Measurements from ENCODE around the gene DAB2IP.

Gene DAB2IP

GRCh38 chr9:121638399-121638798, 13.0 kb upstream of the DAB2IP start:
- DNase-seq (ENCODE audit: low spot score) (no peak), ATAC-seq (ENCODE audit: low read depth) (no peak)
- Histone ChIP-seq H3K4me1 (ENCODE audit: insufficient read depth, poor library complexity, severe bottlenecking) (peaks cover 3% of the 10 kb centered on the region), H3K4me3 (ENCODE audit: severe bottlenecking) (no peak overlapping the region), H3K27me3 (ENCODE audit: insufficient read depth, poor library complexity, severe bottlenecking) (no peaks in the 10 kb centered on the region), H3K9me3 (ENCODE audit: severe bottlenecking) (no peaks in the 10 kb centered on the region), H3K27ac (ENCODE audit: poor library complexity, severe bottlenecking) (no peak overlapping the region), H3K36me3 (ENCODE audit: low read depth) (no peaks in the 10 kb centered on the region)
- TF ChIP-seq, protein P1, sequence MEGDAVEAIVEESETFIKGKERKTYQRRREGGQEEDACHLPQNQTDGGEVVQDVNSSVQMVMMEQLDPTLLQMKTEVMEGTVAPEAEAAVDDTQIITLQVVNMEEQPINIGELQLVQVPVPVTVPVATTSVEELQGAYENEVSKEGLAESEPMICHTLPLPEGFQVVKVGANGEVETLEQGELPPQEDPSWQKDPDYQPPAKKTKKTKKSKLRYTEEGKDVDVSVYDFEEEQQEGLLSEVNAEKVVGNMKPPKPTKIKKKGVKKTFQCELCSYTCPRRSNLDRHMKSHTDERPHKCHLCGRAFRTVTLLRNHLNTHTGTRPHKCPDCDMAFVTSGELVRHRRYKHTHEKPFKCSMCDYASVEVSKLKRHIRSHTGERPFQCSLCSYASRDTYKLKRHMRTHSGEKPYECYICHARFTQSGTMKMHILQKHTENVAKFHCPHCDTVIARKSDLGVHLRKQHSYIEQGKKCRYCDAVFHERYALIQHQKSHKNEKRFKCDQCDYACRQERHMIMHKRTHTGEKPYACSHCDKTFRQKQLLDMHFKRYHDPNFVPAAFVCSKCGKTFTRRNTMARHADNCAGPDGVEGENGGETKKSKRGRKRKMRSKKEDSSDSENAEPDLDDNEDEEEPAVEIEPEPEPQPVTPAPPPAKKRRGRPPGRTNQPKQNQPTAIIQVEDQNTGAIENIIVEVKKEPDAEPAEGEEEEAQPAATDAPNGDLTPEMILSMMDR (IDR thresholded peaks at IDR 0.05; ENCODE audit: poor library complexity, severe bottlenecking), result no peak

DNA sequence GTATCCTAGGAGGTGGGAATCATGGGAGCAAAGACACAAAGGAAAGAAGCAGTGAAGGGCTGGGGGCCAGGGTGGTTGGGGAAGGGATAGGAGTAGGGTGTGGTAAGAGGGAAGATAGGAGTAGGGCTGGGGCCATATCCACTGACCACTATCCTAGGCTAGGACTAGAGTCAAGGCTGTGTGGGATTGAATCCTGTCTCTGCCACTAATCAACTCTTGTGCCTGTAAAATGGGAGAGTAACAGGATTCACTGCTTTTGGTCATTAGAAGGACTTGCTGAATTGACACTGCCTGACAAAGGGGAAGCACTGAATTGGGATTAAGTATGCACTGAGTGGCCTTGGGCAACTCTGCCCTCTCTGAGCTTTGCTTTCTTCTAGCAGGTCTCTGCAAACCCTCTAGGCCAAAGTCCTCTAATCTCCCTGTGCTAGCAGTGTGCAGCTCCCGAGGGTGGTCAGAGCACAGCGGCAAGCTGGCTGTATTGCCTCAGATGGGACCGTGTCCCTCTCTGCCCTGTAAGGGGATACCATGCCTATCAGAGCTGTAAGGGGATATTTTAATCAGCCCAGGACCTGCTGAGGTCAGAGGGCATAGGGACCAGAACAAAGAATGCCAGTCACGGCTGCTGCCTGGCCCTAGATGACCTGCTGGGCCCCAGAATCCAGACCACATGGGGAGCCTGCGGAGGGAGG, 12.4 kb upstream of the DAB2IP start:
- no peaks in the 10 kb centered on the region for H3K27me3 ChIP-seq (ENCODE audit: insufficient read depth, poor library complexity, severe bottlenecking)
- no peak for DNase-seq (ENCODE audit: low spot score)
- TF ChIP-seq, protein P1 (IDR thresholded peaks at IDR 0.05; ENCODE audit: poor library complexity, severe bottlenecking), result no peak
- no peaks in the 10 kb centered on the region for H3K36me3 ChIP-seq (ENCODE audit: low read depth)
- H3K9me3 ChIP-seq (ENCODE audit: severe bottlenecking), result no peaks in the 10 kb centered on the region
- no peak overlapping the region for H3K4me3 ChIP-seq (ENCODE audit: severe bottlenecking)
- ATAC-seq (ENCODE audit: low read depth), result no peak
- H3K27ac ChIP-seq (ENCODE audit: poor library complexity, severe bottlenecking), result no peak overlapping the region
- peaks cover 3% of the 10 kb centered on the region for H3K4me1 ChIP-seq (ENCODE audit: insufficient read depth, poor library complexity, severe bottlenecking)

DNA sequence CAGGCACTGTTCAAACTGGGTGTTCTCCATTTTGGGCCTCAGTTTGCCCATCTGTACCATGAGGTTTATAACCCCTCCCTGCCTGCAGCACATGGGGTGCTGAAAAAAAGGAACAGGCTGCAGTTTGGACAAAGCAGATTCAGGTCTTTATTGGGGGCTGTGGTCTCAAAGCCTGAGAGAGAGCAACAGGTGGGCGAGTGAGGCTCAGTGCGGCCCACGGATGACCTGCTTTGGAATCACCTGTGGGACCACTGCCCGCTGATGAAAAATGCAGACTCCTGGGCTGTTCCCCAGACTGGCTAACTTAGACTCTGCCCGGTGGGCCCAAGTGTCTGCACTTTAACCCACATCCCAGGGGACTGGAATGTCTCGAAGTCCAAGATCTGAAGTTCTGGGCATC, 11.8 kb upstream of the DAB2IP start:
- Histone ChIP-seq H3K27me3 (ENCODE audit: insufficient read depth, poor library complexity, severe bottlenecking) (no peaks in the 10 kb centered on the region), H3K36me3 (ENCODE audit: low read depth) (no peaks in the 10 kb centered on the region), H3K27ac (ENCODE audit: poor library complexity, severe bottlenecking) (no peak overlapping the region), H3K9me3 (ENCODE audit: severe bottlenecking) (no peaks in the 10 kb centered on the region), H3K4me1 (ENCODE audit: insufficient read depth, poor library complexity, severe bottlenecking) (peaks cover 3% of the 10 kb centered on the region), H3K4me3 (ENCODE audit: severe bottlenecking) (no peak overlapping the region)
- ATAC-seq (ENCODE audit: low read depth) (no peak), DNase-seq (ENCODE audit: low spot score) (no peak)
- TF ChIP-seq, protein P1 (IDR thresholded peaks at IDR 0.05; ENCODE audit: poor library complexity, severe bottlenecking), result no peak

DNA sequence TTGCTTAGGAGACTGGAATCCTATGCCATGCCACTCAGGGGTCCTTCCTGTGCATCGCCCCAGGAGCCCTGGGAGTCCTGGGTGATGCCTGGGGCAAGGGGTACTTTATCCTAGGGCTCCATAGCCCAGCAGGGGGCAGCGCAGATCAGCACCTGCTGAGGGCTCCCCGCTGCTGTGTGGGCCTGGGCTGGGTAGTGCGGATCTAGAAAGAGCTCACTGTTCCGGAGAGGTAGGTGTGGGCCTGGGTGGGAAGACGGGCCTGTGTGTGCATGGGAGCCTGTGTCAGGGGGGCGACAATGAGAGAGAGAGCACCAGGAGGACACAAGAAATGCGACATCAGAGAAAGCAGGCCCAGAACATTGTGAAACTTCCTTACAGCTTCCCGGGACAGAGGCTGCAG, 11.4 kb upstream of the DAB2IP start:
- ATAC-seq (ENCODE audit: low read depth) (0 out of 3 replicates have a peak, but pooled peaks have one; percentile 22), DNase-seq (ENCODE audit: low spot score) (no peak)
- Histone ChIP-seq H3K9me3 (ENCODE audit: severe bottlenecking) (no peaks in the 10 kb centered on the region), H3K27ac (ENCODE audit: poor library complexity, severe bottlenecking) (no peak overlapping the region), H3K36me3 (ENCODE audit: low read depth) (no peaks in the 10 kb centered on the region), H3K4me1 (ENCODE audit: insufficient read depth, poor library complexity, severe bottlenecking) (peaks cover 3% of the 10 kb centered on the region), H3K4me3 (ENCODE audit: severe bottlenecking) (no peak overlapping the region), H3K27me3 (ENCODE audit: insufficient read depth, poor library complexity, severe bottlenecking) (no peaks in the 10 kb centered on the region)
- TF ChIP-seq, protein P1 (IDR thresholded peaks at IDR 0.05; ENCODE audit: poor library complexity, severe bottlenecking), result peak; percentile 33

DNA sequence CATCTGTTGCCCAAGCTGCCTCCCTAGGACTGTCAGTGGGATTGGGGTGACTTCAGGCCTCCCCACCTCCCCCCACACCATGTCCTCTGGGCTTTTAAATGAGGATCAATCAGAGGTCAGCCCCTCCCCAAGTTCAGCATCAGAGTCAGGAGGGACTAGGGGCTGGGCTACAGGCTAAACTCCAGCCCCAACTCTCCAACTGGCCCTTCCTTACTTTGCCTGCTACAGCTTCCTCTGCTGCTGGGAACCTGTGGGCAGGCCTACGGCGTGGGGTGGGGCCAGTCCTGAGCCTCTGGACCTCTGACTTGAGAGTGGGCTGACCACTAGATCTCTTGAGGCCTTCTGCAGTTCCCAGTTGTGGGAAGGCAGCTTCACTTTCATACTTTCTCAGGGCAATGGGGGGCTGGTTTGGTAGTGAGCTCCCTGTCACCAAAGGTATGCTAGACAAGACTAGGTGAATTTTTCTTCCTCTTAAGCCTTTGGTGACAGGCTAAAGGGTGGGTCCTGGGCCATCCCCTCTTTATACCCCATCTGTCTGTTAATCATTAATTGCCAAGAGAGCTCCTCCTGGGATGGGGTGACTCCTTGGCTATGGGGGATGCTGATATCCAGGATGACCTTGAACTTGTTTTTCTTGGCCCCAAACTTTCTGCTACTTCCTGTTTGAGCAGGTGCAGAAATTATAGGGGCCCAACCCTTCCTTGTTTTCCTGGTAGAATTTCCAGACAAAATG, 10.8 kb upstream of the DAB2IP start:
- H3K27me3 ChIP-seq (ENCODE audit: insufficient read depth, poor library complexity, severe bottlenecking), result no peaks in the 10 kb centered on the region
- DNase-seq (ENCODE audit: low spot score), result no peak
- ATAC-seq (ENCODE audit: low read depth), result no peak
- TF ChIP-seq, protein P1 (IDR thresholded peaks at IDR 0.05; ENCODE audit: poor library complexity, severe bottlenecking), result no peak
- H3K36me3 ChIP-seq (ENCODE audit: low read depth), result no peaks in the 10 kb centered on the region
- H3K27ac ChIP-seq (ENCODE audit: poor library complexity, severe bottlenecking), result no peak overlapping the region
- peaks cover 3% of the 10 kb centered on the region for H3K4me1 ChIP-seq (ENCODE audit: insufficient read depth, poor library complexity, severe bottlenecking)
- H3K9me3 ChIP-seq (ENCODE audit: severe bottlenecking), result no peaks in the 10 kb centered on the region
- no peak overlapping the region for H3K4me3 ChIP-seq (ENCODE audit: severe bottlenecking)
